H9 (cell line): ENCODE measurements around the gene BAG1. TPM values are rescaled to one million over a fixed set of nuclear protein-coding genes. Genes with fewer than 3 reads are reported as not detected.

ENCODE experiments used
- DNase-seq: peaks from one replicate; pipeline ENCODE4 v3.0.0-alpha.2; 2017
- H2AFZ ChIP-seq: one replicate; pipeline ENCODE4 v1.6.1; 2013; ENCODE audit warnings: mild to moderate bottlenecking, low read length, control low read depth, moderate library complexity
- H2AK5ac ChIP-seq: 2 replicates; pipeline ENCODE4 v1.6.1; 2013; ENCODE audit warnings: low read length, control low read depth, mixed read lengths; ENCODE audit not compliant: insufficient read length
- H2BK120ac ChIP-seq: one replicate; pipeline ENCODE4 v1.6.1; 2013; ENCODE audit warnings: low read depth, mild to moderate bottlenecking, low read length, control low read depth, inconsistent platforms; ENCODE audit not compliant: poor library complexity, severe bottlenecking
- H2BK12ac ChIP-seq: 2 replicates; pipeline ENCODE4 v1.6.1; 2013; ENCODE audit warnings: low read length, control low read depth, mixed read lengths, low read depth; ENCODE audit not compliant: insufficient read length
- H2BK15ac ChIP-seq: 2 replicates; pipeline ENCODE4 v1.6.1; 2013; ENCODE audit warnings: low read depth, low read length, control low read depth
- H2BK20ac ChIP-seq: one replicate; pipeline ENCODE4 v1.6.1; 2013; ENCODE audit warnings: low read depth, mild to moderate bottlenecking, low read length, control low read depth, inconsistent platforms; ENCODE audit not compliant: poor library complexity, severe bottlenecking
- H2BK5ac ChIP-seq: 2 replicates; pipeline ENCODE4 v1.6.1; 2013; ENCODE audit warnings: low read length, control low read depth, mixed read lengths; ENCODE audit not compliant: insufficient read length
- H3K14ac ChIP-seq: 2 replicates; pipeline ENCODE4 v1.6.1; 2013; ENCODE audit warnings: low read length, control low read depth; ENCODE audit not compliant: insufficient read depth
- H3K18ac ChIP-seq: 2 replicates; pipeline ENCODE4 v1.6.1; 2013; ENCODE audit warnings: low read depth, mild to moderate bottlenecking, mixed read lengths, low read length, control low read depth; ENCODE audit not compliant: insufficient read length
- H3K23ac ChIP-seq: 2 replicates; pipeline ENCODE4 v1.6.1; 2013; ENCODE audit warnings: low read length, control low read depth, mixed read lengths, low read depth; ENCODE audit not compliant: insufficient read length
- H3K23me2 ChIP-seq: 2 replicates; pipeline ENCODE4 v1.6.1; 2013; ENCODE audit warnings: low read depth, mild to moderate bottlenecking, mixed read lengths, low read length, control low read depth; ENCODE audit not compliant: insufficient read length, poor library complexity, severe bottlenecking
- H3K27ac ChIP-seq: 2 replicates; pipeline ENCODE4 v1.5.1; 2013; ENCODE audit warnings: low read length, control low read depth, mixed read lengths, low read depth; ENCODE audit not compliant: insufficient read length
- H3K27me3 ChIP-seq: 2 replicates; pipeline ENCODE4 v1.6.1; 2013; ENCODE audit warnings: low read length, control low read depth, inconsistent platforms; ENCODE audit not compliant: insufficient read depth
- H3K4ac ChIP-seq: 2 replicates; pipeline ENCODE4 v1.6.1; 2013; ENCODE audit warnings: low read depth, mild to moderate bottlenecking, control low read depth, inconsistent platforms, low read length, moderate library complexity
- H3K4me1 ChIP-seq: 2 replicates; pipeline ENCODE4 v1.6.1; 2013; ENCODE audit warnings: low read length, control low read depth, inconsistent platforms; ENCODE audit not compliant: insufficient read depth
- H3K4me2 ChIP-seq: 2 replicates; pipeline ENCODE4 v1.6.1; 2013; ENCODE audit warnings: low read length, control low read depth, mixed read lengths; ENCODE audit not compliant: insufficient read length, insufficient read depth
- H3K56ac ChIP-seq: 2 replicates; pipeline ENCODE4 v1.6.1; 2013; ENCODE audit warnings: low read depth, mild to moderate bottlenecking, mixed read lengths, low read length, control low read depth; ENCODE audit not compliant: insufficient read length
- H3K79me1 ChIP-seq: 2 replicates; pipeline ENCODE4 v1.6.1; 2013; ENCODE audit warnings: low read depth, mild to moderate bottlenecking, moderate library complexity, low read length, control low read depth, inconsistent platforms; ENCODE audit not compliant: insufficient read depth, poor library complexity, severe bottlenecking
- H3K79me2 ChIP-seq: 2 replicates; pipeline ENCODE4 v1.6.1; 2013; ENCODE audit warnings: low read length, control low read depth, inconsistent platforms; ENCODE audit not compliant: insufficient read depth
- H3K9ac ChIP-seq: 2 replicates; pipeline ENCODE4 v1.6.1; 2013; ENCODE audit warnings: low read length, control low read depth, mixed read lengths; ENCODE audit not compliant: insufficient read length; ENCODE audit errors: extremely low read depth
- H3K9me3 ChIP-seq: one replicate; pipeline ENCODE4 v1.6.1; 2013; ENCODE audit warnings: low read depth, low read length, inconsistent platforms; ENCODE audit not compliant: control insufficient read depth
- H3T11ph ChIP-seq: one replicate; pipeline ENCODE4 v1.6.1; 2013; ENCODE audit warnings: mild to moderate bottlenecking, low read length, control low read depth, inconsistent platforms
- H4K20me1 ChIP-seq: one replicate; pipeline ENCODE4 v1.6.1; 2013; ENCODE audit not compliant: control insufficient read depth, insufficient read length, insufficient read depth
- H4K5ac ChIP-seq: 2 replicates; pipeline ENCODE4 v1.6.1; 2013; ENCODE audit warnings: low read depth, mild to moderate bottlenecking, mixed read lengths, low read length, control low read depth; ENCODE audit not compliant: insufficient read length
- H4K8ac ChIP-seq: replicated peaks from 2 replicates; pipeline ENCODE4 v1.6.1; 2013; ENCODE audit warnings: low read length, control low read depth, mixed read lengths, low read depth; ENCODE audit not compliant: insufficient read length
- H4K91ac ChIP-seq: 2 replicates; pipeline ENCODE4 v1.6.1; 2013; ENCODE audit warnings: low read depth, mild to moderate bottlenecking, moderate library complexity, mixed read lengths, low read length, control low read depth; ENCODE audit not compliant: insufficient read length
- H3K27ac Mint-ChIP-seq, 3 experiments: 2 replicates in 2 of 3; 3 replicates in 1 of 3; pipeline ENCODE4 v1.8.0; 2020 to 2021; ENCODE audit warnings: mixed read lengths in 3 of 3, mild to moderate bottlenecking in 1 of 3, moderate library complexity in 1 of 3
- H3K27me3 Mint-ChIP-seq: 2 replicates; pipeline ENCODE4 v1.8.0; 2021; ENCODE audit warnings: low read depth, mild to moderate bottlenecking, moderate library complexity, mixed read lengths
- H3K36me3 Mint-ChIP-seq, 3 experiments: 2 replicates in 2 of 3; 3 replicates in 1 of 3; pipeline ENCODE4 v1.8.0; 2020 to 2021; ENCODE audit warnings: low read depth in 3 of 3, mixed read lengths in 3 of 3; ENCODE audit not compliant: insufficient read depth in 1 of 3
- H3K4me1 Mint-ChIP-seq, 2 experiments: 2 replicates each; pipeline ENCODE4 v1.8.0; 2020; ENCODE audit warnings: mixed read lengths in 2 of 2
- H3K4me3 Mint-ChIP-seq, 2 experiments: 2 replicates in 1 of 2; 3 replicates in 1 of 2; pipeline ENCODE4 v1.8.0; 2020 to 2021; ENCODE audit warnings: mild to moderate bottlenecking in 2 of 2, mixed read lengths in 2 of 2, moderate library complexity in 1 of 2
- H3K9me3 Mint-ChIP-seq, 2 experiments: 2 replicates in 1 of 2; 3 replicates in 1 of 2; pipeline ENCODE4 v1.8.0; 2020; ENCODE audit warnings: mild to moderate bottlenecking in 2 of 2, mixed read lengths in 2 of 2, moderate library complexity in 1 of 2
- WGBS: extraction: QIAGEN DNeasy Blood & Tissue Kit; methylation state at CpG from one replicate; pipeline ENCODE4 v1.1.7; 2013; ENCODE audit warnings: missing lambda C conversion rate, low lambda C conversion rate, mixed read lengths; ENCODE audit not compliant: insufficient read length; ENCODE audit errors: extremely low coverage; 5-methylcytosine and 5-hydroxymethylcytosine counted together
- total RNA-seq: library from RNA; stranded (reverse); gene quantifications from 2 replicates; pipeline ENCODE4 v1.2.1, GENCODE V29; 2021
- TF ChIP-seq, protein P1 (sequence below): fragments of 200-600 bp; sonication (generic); conservative IDR thresholded peaks from 3 replicates; pipeline ENCODE4 v1.8.0; 2021; ENCODE audit warnings: antibody characterized with exemption, mild to moderate bottlenecking

Gene BAG1
- total RNA-seq, 1 experiment from 2014 or later = 66.4 TPM

DNA sequence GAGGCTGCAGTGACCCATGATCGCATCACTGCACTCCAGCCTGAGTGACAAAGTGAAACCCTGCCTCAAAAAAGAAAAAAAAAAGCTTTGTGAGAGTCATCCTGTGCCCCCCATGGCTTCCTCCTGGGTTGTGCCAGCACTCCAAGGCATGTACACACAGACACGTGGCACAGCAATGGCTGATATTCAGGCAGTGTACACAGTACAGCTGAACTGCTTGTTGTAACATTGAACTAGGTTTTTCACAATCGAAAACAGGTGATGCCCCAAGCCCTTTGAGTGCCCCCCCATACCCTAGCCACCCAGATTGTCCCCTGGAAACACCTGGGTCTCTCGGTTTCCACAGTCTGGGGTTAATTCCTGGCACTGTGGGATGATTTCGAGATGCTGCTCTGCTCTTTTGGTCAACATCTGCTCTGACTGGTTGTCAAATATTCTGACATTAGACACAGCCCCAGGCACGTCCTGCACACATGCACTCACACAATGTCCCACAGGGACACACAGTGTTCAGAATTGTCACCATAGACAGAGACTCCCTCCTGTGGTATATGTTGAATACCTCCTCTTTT, 15.3 kb downstream of the BAG1 start:
- Mint-ChIP-seq H3K36me3 (peaks cover 11 to 33% (median 12%) of the 10 kb centered on the region in 3 experiments; a peak in 5 of 7 replicates), H3K27ac (no peak overlapping the region), H3K4me3 (no peak overlapping the region), H3K4me1 (no peaks in the 10 kb centered on the region), H3K27me3 (no peaks in the 10 kb centered on the region), H3K9me3 (no peaks in the 10 kb centered on the region; a peak in 1 of 5 replicates)
- Histone ChIP-seq H2BK20ac (no peak overlapping the region), H3K23ac (no peak overlapping the region), H4K5ac (no peak overlapping the region), H3K27me3 (no peaks in the 10 kb centered on the region), H2BK120ac (no peak overlapping the region), H2AFZ (no peak overlapping the region), H2AK5ac (no peak overlapping the region), H3K27ac (no peak overlapping the region), H3K79me1 (no peaks in the 10 kb centered on the region), H3K9ac (no peak overlapping the region), H3T11ph (no peak overlapping the region), H3K18ac (no peak overlapping the region), H2BK12ac (no peak overlapping the region), H3K9me3 (no peaks in the 10 kb centered on the region), H3K79me2 (no peaks in the 10 kb centered on the region), H3K23me2 (no peaks in the 10 kb centered on the region), H3K4ac (no peak overlapping the region), H3K56ac (no peak overlapping the region), H4K91ac (no peak overlapping the region), H3K14ac (no peak overlapping the region), H4K8ac (no peak overlapping the region), H4K20me1 (no peaks in the 10 kb centered on the region), H2BK5ac (no peak overlapping the region), H2BK15ac (no peak overlapping the region), H3K4me2 (no peak overlapping the region), H3K4me1 (no peaks in the 10 kb centered on the region)
- DNase-seq = no peak
- WGBS = no CpG with 5 or more reads among the region's 6 CpGs
- TF ChIP-seq, protein P1, sequence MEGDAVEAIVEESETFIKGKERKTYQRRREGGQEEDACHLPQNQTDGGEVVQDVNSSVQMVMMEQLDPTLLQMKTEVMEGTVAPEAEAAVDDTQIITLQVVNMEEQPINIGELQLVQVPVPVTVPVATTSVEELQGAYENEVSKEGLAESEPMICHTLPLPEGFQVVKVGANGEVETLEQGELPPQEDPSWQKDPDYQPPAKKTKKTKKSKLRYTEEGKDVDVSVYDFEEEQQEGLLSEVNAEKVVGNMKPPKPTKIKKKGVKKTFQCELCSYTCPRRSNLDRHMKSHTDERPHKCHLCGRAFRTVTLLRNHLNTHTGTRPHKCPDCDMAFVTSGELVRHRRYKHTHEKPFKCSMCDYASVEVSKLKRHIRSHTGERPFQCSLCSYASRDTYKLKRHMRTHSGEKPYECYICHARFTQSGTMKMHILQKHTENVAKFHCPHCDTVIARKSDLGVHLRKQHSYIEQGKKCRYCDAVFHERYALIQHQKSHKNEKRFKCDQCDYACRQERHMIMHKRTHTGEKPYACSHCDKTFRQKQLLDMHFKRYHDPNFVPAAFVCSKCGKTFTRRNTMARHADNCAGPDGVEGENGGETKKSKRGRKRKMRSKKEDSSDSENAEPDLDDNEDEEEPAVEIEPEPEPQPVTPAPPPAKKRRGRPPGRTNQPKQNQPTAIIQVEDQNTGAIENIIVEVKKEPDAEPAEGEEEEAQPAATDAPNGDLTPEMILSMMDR = no peak
